ENCODE results near the gene NOC3L.
A peak's percentile ranks its signal among the peaks of the same experiment; 100 is the strongest.
"Not testable (repeated sequence)": the region's sequence is repeated elsewhere in the genome, so short reads cannot be mapped to it uniquely, and the experiment has no call there.

NOC3L gene

GRCh38 chr10:94376865-94377264 lies 14.1 kb upstream of the NOC3L start:
- DNase-seq (ENCODE audit: low spot score in 2 of 2) (no peak), ATAC-seq (no peak)
- Mint-ChIP-seq H3K36me3 (no peaks in the 10 kb centered on the region), H3K27ac (no peak overlapping the region), H3K9me3 (no peaks in the 10 kb centered on the region), H3K4me1 (no peaks in the 10 kb centered on the region), H3K4me3 (no peak overlapping the region)

- ATAC-seq (no peak), DNase-seq (ENCODE audit: low spot score in 2 of 2) (no peak)
- Mint-ChIP-seq H3K9me3 (no peaks in the 10 kb centered on the region), H3K4me1 (no peaks in the 10 kb centered on the region), H3K27ac (no peak overlapping the region), H3K36me3 (no peaks in the 10 kb centered on the region), H3K4me3 (no peak overlapping the region)
Measured at GRCh38 chr10:94375374-94375773, 12.6 kb upstream of the NOC3L start.

- DNase-seq (ENCODE audit: low spot score in 2 of 2) (peak in 1 of 2 donors; percentile 17), ATAC-seq (no peak)
- Mint-ChIP-seq H3K9me3 (no peaks in the 10 kb centered on the region), H3K4me3 (no peak overlapping the region), H3K36me3 (no peaks in the 10 kb centered on the region), H3K27ac (no peak overlapping the region), H3K4me1 (no peaks in the 10 kb centered on the region)
Measured at GRCh38 chr10:94370501-94370900, 7.8 kb upstream of the NOC3L start.

- no peak overlapping the region for H3K4me3 Mint-ChIP-seq
- ATAC-seq = no peak
- no peak overlapping the region for H3K27ac Mint-ChIP-seq
- H3K9me3 Mint-ChIP-seq = no peaks in the 10 kb centered on the region
- H3K4me1 Mint-ChIP-seq = peaks cover 13% of the 10 kb centered on the region
- peaks cover 9% of the 10 kb centered on the region for H3K36me3 Mint-ChIP-seq
- no peak for DNase-seq (ENCODE audit: low spot score in 2 of 2)
Measured at GRCh38 chr10:94366382-94366781, 3.6 kb upstream of the NOC3L start.

- Mint-ChIP-seq H3K27ac (no peak overlapping the region), H3K36me3 (peaks cover 28% of the 10 kb centered on the region), H3K9me3 (no peaks in the 10 kb centered on the region), H3K4me3 (no peak overlapping the region), H3K4me1 (peaks cover 23% of the 10 kb centered on the region)
- no peak for ATAC-seq
- no peak for DNase-seq (ENCODE audit: low spot score in 2 of 2)
Measured at GRCh38 chr10:94364482-94364881, 1.7 kb upstream of the NOC3L start.

GRCh38 chr10:94363251-94363565 lies 469 bp upstream of the NOC3L start:
- ATAC-seq = peak; percentile 27
- Mint-ChIP-seq H3K36me3 (peaks cover 40% of the 10 kb centered on the region), H3K9me3 (no peaks in the 10 kb centered on the region), H3K27ac (peak overlapping the region; percentile 98), H3K4me1 (peaks cover 30% of the 10 kb centered on the region), H3K4me3 (peak overlapping the region; percentile 93)
- DNase-seq (ENCODE audit: low spot score in 2 of 2) = no peak

- H3K4me1 Mint-ChIP-seq = peaks cover 37% of the 10 kb centered on the region
- ATAC-seq (no peak), DNase-seq (ENCODE audit: low spot score in 2 of 2) (no peak)
- peak overlapping the region; percentile 98 for H3K27ac Mint-ChIP-seq
- peak overlapping the region; percentile 93 for H3K4me3 Mint-ChIP-seq
- peaks cover 60% of the 10 kb centered on the region for H3K36me3 Mint-ChIP-seq
- H3K9me3 Mint-ChIP-seq = no peaks in the 10 kb centered on the region
Measured at GRCh38 chr10:94361171-94361794, 1.5 kb downstream of the NOC3L start.

- DNase-seq (ENCODE audit: low spot score in 2 of 2) (no peak), ATAC-seq (no peak)
- Mint-ChIP-seq H3K4me3 (no peak overlapping the region), H3K27ac (no peak overlapping the region), H3K4me1 (peaks cover 37% of the 10 kb centered on the region), H3K9me3 (no peaks in the 10 kb centered on the region), H3K36me3 (peaks cover 88% of the 10 kb centered on the region)
Measured at GRCh38 chr10:94358480-94358879, 4.3 kb downstream of the NOC3L start.

GRCh38 chr10:94357193-94357592 lies 5.5 kb downstream of the NOC3L start:
- ATAC-seq (peak; percentile 70), DNase-seq (ENCODE audit: low spot score in 2 of 2) (no peak)
- no peak overlapping the region for H3K4me3 Mint-ChIP-seq
- H3K4me1 Mint-ChIP-seq = peaks cover 33% of the 10 kb centered on the region
- H3K9me3 Mint-ChIP-seq = no peaks in the 10 kb centered on the region
- no peak overlapping the region for H3K27ac Mint-ChIP-seq
- peaks cover 96% of the 10 kb centered on the region for H3K36me3 Mint-ChIP-seq

- ATAC-seq = no peak
- Mint-ChIP-seq H3K36me3 (peaks cover 100% of the 10 kb centered on the region), H3K9me3 (no peaks in the 10 kb centered on the region), H3K4me3 (no peak overlapping the region), H3K4me1 (peaks cover 21% of the 10 kb centered on the region), H3K27ac (no peak overlapping the region)
- DNase-seq (ENCODE audit: low spot score in 2 of 2) = no peak
Measured at GRCh38 chr10:94355841-94356240, 6.9 kb downstream of the NOC3L start.

GRCh38 chr10:94353336-94353735 lies 9.4 kb downstream of the NOC3L start:
- DNase-seq (ENCODE audit: low spot score in 2 of 2) (no peak), ATAC-seq (no peak)
- Mint-ChIP-seq H3K27ac (no peak overlapping the region), H3K4me1 (peaks cover 9% of the 10 kb centered on the region), H3K36me3 (peaks cover 100% of the 10 kb centered on the region), H3K4me3 (no peak overlapping the region), H3K9me3 (no peaks in the 10 kb centered on the region)

- DNase-seq (ENCODE audit: low spot score in 2 of 2) = no peak
- no peak overlapping the region for H3K27ac Mint-ChIP-seq
- no peak overlapping the region for H3K4me3 Mint-ChIP-seq
- H3K36me3 Mint-ChIP-seq = peaks cover 100% of the 10 kb centered on the region
- H3K4me1 Mint-ChIP-seq = peaks cover 5% of the 10 kb centered on the region
- no peaks in the 10 kb centered on the region for H3K9me3 Mint-ChIP-seq
- ATAC-seq = no peak
Measured at GRCh38 chr10:94351089-94351488, 11.7 kb downstream of the NOC3L start.

- H3K36me3 Mint-ChIP-seq = peaks cover 100% of the 10 kb centered on the region
- not testable (repeated sequence) for H3K9me3 Mint-ChIP-seq; ATAC-seq; H3K4me3 Mint-ChIP-seq; DNase-seq (ENCODE audit: low spot score in 2 of 2); H3K4me1 Mint-ChIP-seq; H3K27ac Mint-ChIP-seq
Measured at GRCh38 chr10:94350500-94350899, 12.2 kb downstream of the NOC3L start.

- ATAC-seq (no peak), DNase-seq (ENCODE audit: low spot score in 2 of 2) (no peak)
- no peak overlapping the region for H3K27ac Mint-ChIP-seq
- H3K4me1 Mint-ChIP-seq = peaks cover 5% of the 10 kb centered on the region
- no peak overlapping the region for H3K4me3 Mint-ChIP-seq
- no peaks in the 10 kb centered on the region for H3K9me3 Mint-ChIP-seq
- peaks cover 100% of the 10 kb centered on the region for H3K36me3 Mint-ChIP-seq
Measured at GRCh38 chr10:94349327-94349726, 13.4 kb downstream of the NOC3L start.

GRCh38 chr10:94344522-94345122 lies 18.1 kb downstream of the NOC3L start:
- no peak for DNase-seq (ENCODE audit: low spot score in 2 of 2)

GRCh38 chr10:94343151-94343550 lies 19.6 kb downstream of the NOC3L start:
- H3K9me3 Mint-ChIP-seq = no peaks in the 10 kb centered on the region
- DNase-seq (ENCODE audit: low spot score in 2 of 2) (no peak), ATAC-seq (no peak)
- no peak overlapping the region for H3K27ac Mint-ChIP-seq
- peaks cover 5% of the 10 kb centered on the region for H3K4me1 Mint-ChIP-seq
- no peak overlapping the region for H3K4me3 Mint-ChIP-seq
- peaks cover 100% of the 10 kb centered on the region for H3K36me3 Mint-ChIP-seq

More at GRCh38 chr10:94344522-94345122, 18.1 kb downstream of the NOC3L start:
- ATAC-seq = no peak
- H3K9me3 Mint-ChIP-seq = no peaks in the 10 kb centered on the region
- no peak overlapping the region for H3K4me3 Mint-ChIP-seq
- peaks cover 100% of the 10 kb centered on the region for H3K36me3 Mint-ChIP-seq
- no peak overlapping the region for H3K27ac Mint-ChIP-seq
- peaks cover 5% of the 10 kb centered on the region for H3K4me1 Mint-ChIP-seq

Data from stimulated activated effector memory CD8-positive, alpha-beta T cell treated with anti-CD3 and anti-CD28 coated beads, Interleukin-12 subunit alpha, Interleukin-12 subunit beta, amount 100 ng/mL, for 72 hours (primary cell).